ENCODE results near the gene TIMM23. TPM values are rescaled to one million over a fixed set of nuclear protein-coding genes. Genes with fewer than 3 reads are reported as not detected.

The TIMM23 gene
- total RNA-seq = 72.5 and 105 TPM in 2 replicates

GRCh38 chr10:45972106-45972812, at the start of gene TIMM23:
Gene TIMM23 (plus strand): TSS chr10:45972489. CDS start chr10:45972625, 136 bp downstream.

GRCh38 chr10:46030091-46030937, 58.0 kb downstream of the TIMM23 start, which contains the start of gene NCOA4:
Gene NCOA4 (minus strand): TSS chr10:46030623. CDS start chr10:46016680, 13,943 bp downstream.

GRCh38 chr10:46046261-46046660, 74.0 kb downstream of the TIMM23 start, which contains the start of gene MSMB:
Gene MSMB (minus strand): TSS chr10:46046269. CDS start chr10:46046237, 32 bp downstream.

Other genes with a start within 250 kb of the TIMM23 start
- gene WASHC2C, start 245.2 kb upstream of the TIMM23 start, total RNA-seq = 39.0 and 55.0 TPM in 2 replicates
- 2.6 and 4.9 TPM in 2 replicates for gene AGAP4, start 125.0 kb upstream of the TIMM23 start, total RNA-seq
- 134 and 157 TPM in 2 replicates for gene NCOA4, start 58.1 kb downstream of the TIMM23 start, total RNA-seq
- 0.62 TPM in 1 of 2 replicates, not detected in the other for gene MSMB, start 73.8 kb downstream of the TIMM23 start, total RNA-seq

All from uterine smooth muscle cell (primary cell).